HG03520 (cell line): ENCODE measurements around the gene SH2D3C.
"Not testable (repeated sequence)": the region's sequence is repeated elsewhere in the genome, so short reads cannot be mapped to it uniquely, and the experiment has no call there.

Experiments
- ATAC-seq: cut with Tn5 transposase; IDR thresholded peaks from one replicate; pipeline ENCODE4 v1.9.1; 2021; ENCODE audit warnings: mild to moderate bottlenecking, moderate library complexity; ENCODE audit not compliant: unreplicated experiment

SH2D3C gene

DNA sequence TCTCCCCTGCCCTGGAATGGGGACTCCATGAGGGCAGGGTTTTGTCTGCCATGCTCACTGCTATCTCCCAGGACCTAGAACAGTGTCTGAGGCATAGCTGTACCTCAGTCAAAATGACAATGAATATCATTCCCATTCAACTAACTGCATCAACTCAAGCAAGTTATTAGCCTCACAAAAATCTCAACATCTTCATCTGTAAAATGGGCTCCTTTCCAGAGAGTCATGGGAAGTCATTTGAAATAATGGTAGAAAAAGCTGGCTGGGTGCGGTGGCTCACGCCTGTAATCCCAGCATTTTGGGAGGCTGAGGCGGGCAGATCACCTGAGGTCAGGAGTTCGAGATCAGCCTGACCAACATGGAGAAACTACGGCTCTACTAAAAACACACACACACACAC lies 9.4 kb downstream of the SH2D3C start:
- ATAC-seq: no peak

DNA sequence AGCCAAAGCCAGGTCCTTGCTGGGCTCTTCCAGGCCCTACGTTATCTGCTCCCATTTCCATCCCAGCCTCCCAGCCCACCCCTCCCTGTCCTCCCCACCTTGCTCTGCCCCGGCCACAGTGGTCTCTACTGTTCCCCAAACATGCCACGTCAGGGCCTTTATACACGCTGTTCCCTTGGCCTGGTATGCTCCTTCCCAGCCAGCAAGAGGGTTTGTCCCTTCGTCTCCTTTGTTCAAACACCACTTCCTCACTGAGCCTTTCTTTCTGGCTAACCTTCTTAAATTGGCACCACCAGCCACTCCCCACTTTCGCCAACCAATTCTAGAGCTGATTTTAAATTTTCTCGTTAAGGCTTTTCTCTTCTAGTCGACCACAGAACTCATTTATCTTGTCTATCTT lies 9.8 kb downstream of the SH2D3C start:
- no peak for ATAC-seq

DNA sequence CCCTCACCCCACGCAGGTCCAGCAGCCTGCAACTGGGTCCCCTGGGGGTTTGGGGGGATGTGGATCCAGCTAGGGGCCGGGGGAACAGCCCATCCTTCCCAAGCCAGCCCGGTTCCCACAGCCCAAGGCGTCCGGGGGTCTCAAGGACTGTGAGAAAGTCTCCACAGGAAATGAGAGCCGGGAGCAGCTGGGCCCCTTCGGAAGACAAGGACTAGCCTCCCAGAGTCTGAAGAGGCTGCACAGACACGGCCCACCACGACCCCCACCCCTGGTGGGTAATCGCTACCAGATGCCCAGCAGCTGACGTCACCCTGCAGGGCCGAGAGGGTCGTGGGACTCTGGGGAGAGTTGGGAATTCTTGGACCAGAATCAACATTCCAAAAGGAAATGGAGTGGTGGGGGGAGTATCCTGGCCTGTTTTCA lies 10.5 kb downstream of the SH2D3C start:
- no peak for ATAC-seq

DNA sequence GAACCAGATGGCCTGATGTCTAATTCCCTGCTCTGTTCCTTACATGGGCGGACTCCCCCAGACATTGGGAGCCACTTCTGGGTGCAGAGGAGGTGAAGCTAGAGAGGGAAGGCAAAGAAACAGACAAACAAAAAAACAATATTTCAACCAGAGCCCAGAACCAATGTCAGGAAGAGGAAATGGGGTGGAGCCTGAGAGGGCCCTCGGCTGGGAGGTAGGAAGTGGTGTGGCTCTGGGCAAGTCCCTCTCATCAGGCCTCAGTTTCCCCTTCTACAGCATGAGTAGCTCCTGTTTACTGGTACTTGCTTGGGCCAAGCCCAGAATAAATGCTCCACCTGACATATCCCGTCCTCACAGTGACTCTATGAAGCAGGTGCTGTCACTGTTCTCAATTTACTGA lies 11.1 kb downstream of the SH2D3C start:
- ATAC-seq: no peak

DNA sequence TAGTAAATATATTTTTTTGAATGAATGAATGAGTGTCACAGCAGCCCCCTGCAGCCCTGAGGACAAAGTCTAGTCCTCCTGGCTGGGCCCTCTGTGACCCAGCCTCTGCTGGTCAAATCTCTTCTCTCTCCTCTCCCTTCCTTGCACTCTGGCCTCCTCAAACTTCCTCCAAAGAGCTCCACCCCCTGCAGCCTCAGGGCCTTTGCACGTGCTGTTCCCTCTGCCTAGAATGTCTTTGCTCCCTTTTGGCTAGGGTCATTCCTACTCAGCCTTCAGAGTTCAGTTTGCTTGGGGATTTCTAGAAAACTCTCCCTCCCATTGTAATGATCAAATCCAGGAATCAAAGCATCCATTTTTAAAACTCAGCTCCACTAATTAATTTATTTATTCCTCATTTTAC lies 13.0 kb downstream of the SH2D3C start:
- ATAC-seq: no peak

DNA sequence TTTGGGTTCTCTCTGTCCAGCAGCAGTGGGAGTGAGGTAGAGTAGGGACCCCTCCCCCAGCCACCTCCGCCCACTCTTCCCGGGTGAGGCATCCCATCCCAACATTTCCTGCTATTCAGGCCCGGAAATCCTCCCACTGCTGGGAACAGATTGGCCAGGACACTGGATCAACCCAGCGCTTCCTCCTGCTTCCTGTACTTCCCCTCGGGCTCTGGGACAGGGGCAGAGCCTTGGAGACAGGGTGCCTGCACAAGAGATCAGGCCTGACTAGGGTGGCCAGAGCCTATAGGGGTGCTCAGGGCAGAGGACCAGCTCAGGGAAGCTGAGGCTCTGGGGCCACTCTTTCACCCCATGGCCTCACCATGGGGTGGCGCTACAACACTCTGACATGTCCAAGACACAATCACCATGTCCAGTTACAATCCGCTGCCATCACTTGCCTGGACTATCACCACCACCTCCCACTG lies 14.5 kb downstream of the SH2D3C start:
- no peak for ATAC-seq

DNA sequence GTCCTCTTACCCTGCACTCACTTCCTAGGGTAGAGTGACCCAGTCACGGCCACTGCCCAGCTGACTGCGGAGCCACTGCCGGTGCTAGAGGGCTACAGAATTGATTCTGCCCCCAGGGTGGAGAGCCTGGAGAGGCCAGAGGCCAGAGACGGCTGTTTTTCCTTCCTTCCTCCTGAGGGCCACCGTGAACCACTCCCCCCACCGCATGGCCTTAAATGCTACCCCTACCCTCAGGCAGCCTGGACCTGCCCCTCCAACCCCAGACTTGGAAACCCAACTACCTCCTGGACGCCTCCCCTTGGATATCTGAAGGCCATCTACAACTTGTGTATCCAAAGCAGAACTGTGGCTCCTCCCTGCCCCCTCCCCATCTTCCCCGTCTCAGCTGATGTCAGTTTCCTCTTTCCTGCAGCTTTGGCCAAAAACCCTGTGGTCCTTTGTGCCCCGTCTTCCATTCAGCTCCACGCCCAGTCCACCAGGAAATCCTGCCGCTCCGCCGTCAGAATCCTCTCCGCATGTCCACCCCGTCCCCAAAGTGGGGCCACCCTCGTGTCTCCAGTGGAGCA lies 16.3 kb downstream of the SH2D3C start:
- no peak for ATAC-seq

DNA sequence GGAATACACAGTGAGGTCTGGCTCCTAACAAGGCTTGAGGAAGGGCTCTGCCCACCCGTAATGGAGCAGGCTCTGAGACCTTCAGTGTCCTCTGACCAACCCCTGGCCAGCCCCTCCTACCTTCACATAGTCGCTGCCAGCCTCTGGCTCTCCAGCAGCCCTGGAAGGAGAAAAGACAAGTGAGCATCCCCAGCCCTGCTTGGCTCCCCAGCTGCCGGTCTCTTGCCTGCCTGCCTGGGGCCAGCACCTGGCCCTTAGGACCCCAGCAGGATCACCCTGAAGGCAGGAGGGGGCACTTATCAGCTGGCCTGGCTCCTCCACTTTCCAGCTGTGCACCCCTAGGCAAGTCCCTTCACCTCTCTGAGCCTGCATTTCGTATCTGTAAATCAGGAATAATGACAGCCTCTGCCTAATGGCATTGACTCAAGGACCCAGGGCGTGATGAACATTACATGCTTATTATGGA lies 16.9 kb downstream of the SH2D3C start:
- no peak for ATAC-seq

DNA sequence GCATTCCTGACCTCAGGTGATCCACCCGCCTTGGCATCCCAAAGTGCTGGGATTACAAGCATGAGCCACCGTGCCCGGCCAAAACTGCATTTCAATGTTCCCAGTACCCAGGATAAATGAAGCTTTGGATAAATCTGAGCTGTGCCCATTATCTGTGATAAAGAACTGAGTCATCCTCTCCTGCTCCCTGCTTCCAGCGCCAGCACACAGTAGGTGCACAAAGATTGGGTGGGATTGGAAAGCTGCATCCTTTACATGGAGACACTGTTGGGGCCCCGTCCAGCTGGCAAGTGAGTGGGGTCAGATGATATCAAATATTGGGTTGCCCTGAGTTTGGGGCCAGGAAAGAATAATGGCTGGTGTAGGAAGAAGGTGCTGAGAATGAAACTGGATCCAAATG lies 17.4 kb downstream of the SH2D3C start:
- ATAC-seq: no peak

DNA sequence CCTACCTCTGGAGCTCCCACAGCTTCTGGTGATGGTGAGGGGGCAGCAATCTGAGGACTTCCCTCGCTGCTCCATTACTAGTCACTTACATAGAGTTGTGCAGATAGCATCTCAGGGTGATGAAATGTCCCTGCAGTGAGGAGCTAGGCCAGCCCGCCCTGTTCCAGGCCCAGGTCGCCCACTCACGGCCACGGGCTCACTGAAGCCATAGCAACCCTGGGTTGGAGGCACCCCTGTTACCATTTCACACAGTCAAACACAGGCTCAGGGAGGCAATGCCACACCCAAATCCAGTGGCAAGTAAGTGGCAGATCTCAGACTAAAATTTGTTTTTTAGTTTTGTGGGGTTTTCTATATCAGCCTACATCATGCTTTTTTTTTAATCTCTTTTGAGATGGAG lies 19.6 kb downstream of the SH2D3C start:
- ATAC-seq: no peak

DNA sequence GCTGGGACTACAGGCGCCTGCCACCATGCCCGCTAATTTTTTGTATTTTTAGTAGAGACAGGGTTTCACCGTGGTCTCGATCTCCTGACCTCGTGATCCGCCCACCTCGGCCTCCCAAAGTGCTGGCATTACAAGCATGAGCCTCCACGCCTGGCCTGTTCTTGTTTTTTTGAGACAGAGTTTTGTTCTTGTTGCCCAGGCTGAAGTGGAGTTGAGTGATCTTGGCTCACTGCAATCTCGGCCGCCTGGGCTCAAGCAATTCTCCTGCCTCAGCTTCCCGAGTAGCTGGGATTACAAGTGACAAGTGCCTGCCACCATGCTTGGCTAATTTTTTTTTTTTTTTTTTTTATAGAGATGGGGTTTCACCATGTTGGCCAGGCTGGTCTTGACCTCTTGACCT lies 21.7 kb downstream of the SH2D3C start:
- not testable (repeated sequence) for ATAC-seq

DNA sequence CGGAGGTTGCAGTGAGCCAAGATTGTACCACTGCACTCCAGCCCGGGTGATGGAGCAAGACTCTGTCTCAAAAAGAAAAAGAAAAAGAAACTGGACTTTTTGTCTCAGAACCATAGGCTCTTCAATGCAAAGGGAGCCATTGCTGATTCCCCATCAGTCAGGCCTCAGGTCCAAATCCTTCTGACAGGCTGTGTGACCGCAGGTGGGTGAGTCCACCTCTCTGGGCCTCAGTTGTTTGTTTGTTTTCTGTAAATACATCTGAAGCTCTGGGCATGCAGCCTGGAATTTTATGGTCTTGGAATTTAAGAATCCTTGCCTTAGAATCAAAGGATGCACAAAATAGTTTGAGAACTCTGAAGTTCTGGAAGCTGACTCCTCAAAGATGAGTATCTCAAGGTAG lies 22.2 kb downstream of the SH2D3C start:
- no peak for ATAC-seq

DNA sequence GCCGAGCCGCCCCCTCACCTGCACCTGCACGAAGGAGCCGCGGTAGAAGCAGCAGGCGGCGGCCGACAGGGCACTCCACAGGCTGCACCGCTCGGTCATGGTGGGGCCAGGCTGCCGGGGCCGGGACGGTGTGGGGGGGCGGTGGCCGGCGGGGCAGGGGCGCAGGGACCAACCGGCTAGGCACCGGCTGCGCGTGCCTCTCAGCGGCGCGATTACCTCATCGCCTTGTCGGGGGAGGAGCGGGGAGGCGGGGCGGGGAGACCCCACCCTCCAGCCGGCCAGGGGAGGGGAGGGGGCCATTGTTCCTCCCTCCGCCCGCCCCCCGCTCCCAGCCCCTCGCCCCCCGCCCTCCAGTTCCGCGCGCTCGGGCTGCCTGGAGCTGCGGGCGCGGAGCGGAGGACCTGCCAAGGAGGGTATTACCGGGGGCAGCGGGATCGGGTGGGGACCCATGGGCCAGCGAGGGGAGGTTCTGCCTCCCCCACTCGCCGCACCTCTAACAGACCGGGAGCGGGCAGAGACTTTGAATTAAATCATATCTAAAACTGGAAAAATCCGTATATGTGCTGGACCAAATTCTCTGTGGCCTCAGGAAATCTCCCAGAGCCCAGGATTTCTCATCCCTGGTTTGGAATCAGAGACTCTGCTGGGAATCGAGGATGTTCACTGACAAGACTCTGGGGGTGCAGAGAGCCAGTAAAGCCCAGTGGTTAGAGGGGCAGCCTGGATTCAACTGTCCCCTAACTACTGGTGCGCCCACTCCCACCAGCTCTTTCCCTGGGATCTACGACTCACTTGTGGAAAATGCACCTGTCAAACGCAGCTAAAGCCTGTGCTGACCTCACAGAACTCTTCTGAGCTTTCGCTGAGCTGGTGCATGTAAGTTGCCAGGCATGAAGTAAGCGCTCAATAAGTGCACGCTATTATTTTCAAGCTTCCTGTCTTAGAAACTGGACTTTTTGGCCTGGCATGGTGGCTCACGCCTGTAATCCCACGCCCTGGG lies 23.1 kb downstream of the SH2D3C start:
- no peak for ATAC-seq

DNA sequence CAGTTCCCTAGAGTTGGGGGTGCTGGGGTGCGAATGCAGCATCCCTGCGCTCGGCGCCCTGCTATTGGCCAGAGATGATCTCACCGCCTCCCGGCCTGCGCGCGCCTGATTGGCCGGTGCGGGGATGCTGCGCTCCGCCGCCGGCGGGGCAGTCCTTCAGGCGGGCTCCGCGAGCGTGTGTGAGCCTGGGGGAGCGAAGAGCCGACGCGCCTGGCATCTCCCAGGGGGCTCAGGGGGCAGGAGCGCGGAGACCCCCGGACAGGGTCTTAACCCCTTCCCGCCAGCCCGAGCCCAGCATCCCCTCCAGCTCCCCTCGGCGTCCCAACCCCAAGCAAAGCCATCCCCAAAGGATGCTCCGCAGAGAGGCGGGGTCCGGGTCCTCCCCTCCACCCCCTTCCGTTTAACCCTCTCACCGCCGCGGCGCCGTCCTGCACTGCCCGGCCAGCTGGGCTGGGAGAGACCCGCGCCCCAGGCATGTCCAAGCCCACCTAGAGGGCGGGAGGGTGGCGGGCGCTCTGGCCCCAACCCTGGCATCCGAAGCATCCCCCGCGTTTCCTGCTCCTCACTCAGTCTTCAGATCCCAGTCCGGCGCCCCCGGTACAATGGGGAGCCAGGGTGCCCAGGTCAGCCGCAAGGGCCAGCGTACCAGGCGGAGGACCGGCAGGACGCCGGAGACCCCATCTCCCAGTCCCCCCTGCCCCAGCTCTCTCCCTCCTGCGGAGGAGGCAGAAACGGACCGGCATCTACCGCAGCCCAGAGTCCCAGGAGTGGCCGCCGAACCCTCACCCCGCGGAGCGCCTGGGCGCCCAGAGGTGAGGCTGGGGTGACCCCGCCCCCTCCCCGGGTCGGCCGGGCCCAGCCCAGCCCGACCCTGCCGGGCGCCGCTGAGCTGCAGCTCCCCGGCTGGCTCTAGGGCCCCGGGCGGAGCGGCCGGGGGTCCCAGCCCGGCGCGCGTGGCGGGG lies 24.1 kb downstream of the SH2D3C start:
- no peak for ATAC-seq

DNA sequence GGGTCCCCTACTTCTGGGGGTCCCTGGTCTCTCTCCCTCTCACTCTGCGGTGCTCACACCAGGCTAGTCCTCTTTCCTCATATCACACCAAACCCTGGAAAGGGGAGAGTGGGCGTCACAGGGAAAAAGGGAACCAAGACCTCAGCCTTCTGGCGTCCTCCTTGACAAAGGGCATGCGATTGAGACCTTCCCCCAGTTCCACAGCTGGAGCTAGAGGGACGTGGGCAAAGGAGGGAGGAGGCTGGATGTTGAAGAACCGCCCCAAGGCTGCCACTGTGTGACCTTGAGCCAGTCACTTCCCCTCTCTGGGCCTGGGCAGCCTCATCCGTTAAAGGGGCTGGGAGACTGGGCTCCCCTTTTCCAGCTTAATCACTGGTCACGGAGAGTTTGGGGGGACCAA lies 24.8 kb downstream of the SH2D3C start:
- ATAC-seq: no peak

DNA sequence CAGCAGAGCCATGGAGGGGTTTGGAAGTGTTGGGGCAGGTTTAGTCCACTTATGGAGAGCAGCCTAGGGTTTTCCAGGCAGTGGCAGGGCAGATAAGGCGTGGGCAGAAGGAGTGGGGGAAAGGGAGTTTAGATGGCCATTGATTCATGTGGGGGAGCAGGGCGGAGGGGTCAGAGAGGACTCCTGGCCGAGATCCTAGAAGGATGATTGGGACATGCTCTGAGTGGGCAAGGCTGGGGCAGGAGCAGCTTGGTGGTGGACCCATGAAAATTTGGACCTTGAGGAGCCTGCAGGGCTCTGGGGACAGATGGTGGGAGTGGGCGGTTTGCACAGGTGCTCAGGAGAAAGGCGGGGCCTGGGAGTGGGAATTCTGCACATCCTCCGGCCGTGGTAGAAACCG lies 25.3 kb downstream of the SH2D3C start:
- ATAC-seq: no peak

DNA sequence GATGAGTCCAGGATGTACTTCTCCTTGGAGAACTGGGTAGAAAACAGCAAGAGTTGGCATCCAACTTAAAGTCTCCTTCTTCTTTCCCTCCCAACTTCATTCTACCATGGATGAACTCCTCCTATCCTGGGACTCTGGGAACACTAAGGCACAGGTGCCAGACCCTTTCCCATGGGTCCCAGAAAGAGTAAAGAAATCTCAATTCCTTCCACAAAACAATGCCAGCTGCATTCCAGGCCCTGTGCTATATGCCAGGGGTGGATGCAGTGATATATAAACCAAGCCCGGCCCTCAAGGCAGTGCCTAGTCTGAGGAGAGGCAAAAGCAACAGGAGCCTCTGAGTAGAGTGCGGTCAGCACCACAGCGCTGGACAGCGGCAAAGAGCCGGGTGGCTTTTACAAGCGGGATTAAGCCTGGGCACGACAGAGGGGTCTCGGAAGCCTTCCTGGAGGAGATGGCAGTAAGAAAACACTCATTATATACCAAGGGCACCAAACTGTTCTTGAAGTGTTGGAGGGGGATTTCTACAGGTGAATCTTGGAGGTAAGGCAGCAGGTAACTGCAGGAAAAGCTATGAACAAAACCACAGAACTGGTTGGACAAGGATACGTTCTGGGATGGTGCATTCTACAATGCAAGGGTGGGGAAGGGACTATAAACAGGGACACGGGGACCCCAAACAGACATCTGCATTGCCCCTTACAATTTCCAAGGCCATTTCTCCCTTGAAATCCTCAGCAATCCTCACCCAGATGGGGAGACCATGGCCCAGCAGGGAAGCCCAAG lies 27.0 kb downstream of the SH2D3C start:
- ATAC-seq: no peak

DNA sequence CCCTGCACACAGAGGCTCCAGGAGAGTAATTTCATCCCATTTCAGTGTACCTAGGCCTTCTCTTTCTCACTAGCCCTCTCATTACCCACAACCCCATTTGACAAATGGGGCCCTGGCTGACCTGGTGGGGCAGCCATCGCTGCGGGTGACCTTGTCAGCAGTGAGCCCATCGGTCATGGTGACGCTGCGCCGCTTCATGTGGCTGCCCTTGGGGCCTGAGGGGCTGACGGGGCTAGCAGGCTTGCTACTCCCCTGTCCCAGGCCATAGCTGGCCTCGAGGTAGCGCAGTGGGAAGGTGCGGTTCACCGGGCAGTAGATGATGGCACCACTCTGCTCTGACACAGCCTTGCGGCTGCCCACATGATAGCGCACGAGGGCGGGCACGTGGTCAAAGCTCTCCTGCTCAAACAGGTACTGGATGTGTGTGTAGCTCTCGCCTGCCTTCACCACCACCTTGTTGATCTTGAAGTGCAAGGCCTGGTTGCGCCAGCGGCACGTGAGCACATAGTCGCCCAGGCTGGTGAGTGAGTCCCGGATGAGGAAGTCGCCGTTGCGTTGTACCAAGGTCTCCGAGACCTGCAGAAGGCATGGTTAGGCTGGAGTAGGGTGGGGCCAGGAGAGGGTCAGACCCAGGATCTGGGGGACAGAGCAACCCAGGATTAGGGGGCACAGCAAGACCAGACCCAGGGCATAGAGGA lies 29.2 kb downstream of the SH2D3C start:
- no peak for ATAC-seq

DNA sequence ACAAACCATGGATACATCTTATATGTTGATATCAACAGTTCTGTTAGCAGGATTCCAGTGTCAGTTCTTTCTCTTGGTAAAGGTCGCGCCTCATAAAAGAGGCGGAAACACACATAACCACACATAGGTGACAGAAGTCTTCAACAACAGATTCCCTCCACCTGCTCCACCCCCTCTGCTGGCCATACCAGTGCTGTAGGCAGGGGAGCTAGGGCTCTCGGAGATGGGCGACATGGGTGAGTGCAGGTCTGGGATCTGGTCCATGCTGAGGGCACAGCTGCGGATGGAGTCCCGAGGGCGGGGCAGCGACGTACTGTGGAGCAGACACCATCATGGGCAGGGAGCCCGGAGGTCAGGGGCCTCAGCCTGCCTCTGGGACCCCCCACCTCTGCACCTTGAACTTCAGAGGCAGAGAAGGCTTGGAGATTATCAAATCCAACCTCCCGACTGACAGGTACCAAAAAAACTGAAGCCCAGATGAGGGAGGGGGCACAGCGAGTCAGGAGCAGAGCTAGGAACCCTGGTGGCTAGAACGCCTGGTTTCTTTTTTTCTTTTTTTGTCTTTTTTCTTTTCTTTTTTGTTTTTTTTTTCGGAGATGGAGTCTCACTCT lies 31.4 kb downstream of the SH2D3C start:
- ATAC-seq: no peak
